Measurements from ENCODE around the gene TCP11.

TCP11 gene

DNA sequence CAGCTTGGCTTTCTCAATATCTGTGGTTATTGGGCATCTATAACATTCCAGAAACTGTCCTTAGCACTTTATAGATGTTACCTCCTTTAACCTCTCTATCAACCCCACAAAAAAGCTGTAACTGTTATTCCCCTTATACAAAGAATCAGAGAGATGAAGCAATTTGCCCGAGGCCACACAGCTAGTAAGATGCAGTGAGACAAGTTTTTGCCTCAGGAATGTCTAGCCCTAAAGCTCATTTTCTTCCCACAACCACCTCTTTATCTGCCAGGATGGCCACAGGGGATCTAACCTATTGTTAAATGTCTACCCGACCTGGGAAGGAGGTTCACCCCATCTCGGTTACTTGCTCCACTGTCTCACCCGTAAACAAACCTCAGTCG is 31.9 kb upstream of the TCP11 start:
- no peak for DNase-seq (ENCODE audit: low spot score)

DNA sequence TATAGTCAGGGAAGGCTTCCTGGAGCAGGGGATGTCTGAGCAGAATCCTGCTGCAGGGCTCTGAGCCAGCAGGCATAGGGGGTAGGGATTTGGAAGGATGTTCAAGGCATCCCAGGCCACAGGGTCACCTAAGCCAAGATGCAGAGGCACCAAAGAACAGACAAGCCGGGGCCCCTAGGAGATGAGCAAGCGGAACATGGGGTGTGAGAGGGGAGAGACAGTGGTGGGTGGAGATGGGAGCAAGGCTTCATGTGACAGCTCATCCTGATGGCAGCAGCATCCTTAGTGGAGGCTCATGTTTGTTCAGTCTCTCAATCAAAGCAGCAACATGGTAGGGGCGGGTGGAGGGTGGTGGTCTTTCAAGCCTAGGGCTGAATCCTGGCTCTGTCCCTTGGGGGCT is 29.8 kb upstream of the TCP11 start:
- no peak for DNase-seq (ENCODE audit: low spot score)

DNA sequence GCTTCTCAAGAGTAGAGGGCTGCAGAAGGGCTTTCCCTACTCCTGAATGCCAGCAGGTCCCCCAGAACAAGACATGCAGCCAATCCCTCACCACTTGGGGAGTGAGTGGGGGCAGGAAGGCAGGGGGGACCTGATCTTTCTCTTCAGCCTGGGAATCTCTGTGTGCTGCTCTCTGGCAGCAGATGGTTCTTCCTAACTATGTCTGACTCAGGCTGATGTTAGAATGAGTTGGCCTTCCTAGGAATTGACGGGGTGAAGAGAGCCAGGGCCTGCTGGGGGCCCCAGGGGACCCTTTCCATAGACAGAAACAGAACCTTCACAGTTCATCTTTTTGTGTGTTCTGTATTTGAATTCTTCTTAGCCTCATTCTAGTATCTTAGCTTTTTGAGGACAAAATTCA is 29.0 kb upstream of the TCP11 start:
- no peak for DNase-seq (ENCODE audit: low spot score)

DNA sequence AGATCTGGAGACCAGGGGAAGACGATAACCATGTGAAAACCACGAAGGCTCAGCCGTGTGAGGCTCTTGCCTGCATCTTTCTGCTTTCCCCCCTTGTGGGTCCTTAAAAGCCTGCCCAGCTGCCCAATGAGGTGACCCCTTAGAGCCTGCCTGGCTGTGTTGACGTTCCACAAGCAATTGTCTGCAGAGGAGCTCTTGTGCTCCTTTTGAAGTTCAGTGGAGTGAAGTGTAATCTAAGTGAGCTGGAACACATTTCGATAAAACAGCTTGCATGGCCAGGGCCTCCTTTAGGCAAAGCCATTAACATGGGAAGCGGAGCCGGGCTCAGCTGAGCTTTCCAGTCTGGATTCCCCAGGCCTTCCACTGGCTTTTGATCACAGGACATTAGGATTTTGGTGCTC is 27.3 kb upstream of the TCP11 start:
- DNase-seq (ENCODE audit: low spot score): no peak

DNA sequence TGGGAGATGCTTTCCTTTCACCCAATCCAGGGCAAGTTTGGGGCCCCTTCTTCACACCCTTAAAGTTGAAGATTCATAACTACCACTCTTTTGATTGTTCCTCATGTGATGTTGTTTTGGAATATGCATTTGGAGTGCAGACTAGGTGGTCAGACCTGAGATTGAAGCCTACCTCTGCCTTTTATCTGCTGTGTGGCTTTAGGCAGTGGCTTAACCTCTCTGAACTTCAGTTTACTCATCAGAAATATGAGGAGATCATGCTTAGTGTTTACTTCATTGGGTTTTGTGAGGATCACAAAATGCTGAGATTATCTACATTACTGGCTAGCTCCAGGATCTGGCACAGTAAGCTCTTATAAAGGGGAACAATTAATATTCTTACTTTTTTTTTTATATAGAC is 26.4 kb upstream of the TCP11 start:
- DNase-seq (ENCODE audit: low spot score): no peak

DNA sequence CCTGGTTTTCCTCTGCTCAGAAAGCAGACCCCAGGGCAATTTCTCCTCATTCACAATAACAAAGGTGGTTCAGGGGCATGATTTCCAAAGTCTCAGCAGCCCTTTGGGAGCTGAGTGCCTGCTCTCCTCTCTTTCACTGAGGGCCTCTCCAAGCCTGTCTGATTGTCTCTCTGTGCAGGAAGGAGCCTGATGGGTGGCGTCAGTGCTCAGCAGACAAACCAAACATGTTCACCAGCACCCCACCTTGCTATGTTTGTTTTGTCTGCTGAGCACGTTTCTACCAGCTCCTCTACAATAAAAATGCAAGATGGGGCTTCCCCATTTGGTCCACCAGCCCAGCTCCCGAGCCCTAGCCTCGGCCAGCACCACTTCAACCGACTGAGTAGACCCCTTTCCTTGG is 25.4 kb upstream of the TCP11 start:
- DNase-seq (ENCODE audit: low spot score): no peak

DNA sequence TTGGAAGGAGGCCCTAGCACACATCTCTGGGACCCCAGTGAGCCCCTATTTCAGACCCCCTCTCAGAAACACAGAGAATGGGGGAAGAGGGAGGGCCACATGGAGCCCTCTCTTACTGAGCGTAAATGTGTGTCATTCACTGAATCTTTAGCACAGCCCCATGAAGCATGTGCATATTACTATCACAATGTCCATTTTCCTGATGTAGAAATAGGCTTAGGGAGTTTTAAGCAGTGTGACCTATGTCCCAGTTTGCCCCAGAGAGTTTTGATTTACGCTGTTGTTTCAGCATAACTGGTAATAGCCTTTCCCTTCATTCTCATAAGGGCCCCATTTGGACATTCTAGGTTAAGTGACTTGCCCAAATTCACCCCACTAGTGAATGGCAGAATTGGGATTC is 25.0 kb upstream of the TCP11 start:
- DNase-seq (ENCODE audit: low spot score): no peak

DNA sequence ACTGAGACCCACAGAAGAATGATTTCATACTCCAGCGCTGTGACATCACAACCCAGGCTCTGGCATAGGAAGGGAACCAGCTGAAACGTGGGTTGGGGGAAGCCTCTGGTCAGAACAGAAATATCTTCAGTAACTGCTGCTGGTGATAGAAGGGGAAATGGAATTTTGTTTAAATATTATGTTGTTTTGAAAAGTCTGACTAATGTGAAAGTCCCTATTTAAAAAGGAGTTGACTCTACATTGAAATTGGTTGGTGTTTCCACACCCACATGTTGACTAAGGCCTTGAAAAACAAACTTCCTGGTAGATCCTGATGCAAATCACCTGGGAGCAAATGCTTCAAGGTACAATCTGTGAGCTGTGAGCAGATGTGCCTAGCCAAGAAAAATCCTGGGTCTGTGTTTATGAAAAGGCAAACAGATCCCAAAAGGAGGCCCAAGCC is 24.5 kb upstream of the TCP11 start:
- no peak for DNase-seq (ENCODE audit: low spot score)

DNA sequence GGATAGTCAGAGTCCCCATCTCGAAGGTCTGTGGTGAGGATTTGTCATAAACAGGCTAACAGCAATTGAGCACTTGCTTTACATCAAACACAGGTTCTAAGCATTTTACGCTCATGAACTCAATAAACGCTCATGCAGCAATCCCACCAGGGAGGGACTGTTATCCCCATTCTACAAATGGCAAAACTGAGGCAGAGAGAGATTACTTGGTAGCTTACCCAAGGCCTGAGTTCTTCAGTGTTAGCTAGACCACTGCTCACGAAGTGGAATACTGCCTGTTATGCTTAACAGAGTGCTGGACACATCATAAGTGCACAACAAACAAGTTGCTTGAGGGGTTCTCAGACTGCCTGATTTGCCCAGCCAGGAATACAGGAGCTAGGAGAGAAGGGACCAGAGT is 23.7 kb upstream of the TCP11 start:
- no peak for DNase-seq (ENCODE audit: low spot score)

DNA sequence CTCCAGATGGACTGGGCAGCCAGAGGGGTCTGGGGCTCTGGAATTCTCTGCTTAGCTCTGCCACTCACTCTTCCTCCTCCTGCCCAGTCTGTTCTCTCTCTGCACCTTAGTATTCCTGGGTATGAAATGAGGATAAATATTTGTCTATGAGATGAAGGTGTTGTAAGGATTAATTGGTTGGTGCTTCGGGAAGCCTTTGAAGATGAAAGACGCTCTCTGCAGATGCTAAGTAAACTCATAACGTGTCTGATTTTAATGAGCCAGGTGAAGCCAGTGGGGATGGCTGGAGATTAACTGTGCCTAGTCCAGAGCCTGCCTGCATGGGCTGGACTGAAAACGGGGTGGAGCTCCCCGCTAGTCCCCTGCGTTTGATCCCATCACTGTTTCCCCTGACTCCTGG is 23.1 kb upstream of the TCP11 start:
- DNase-seq (ENCODE audit: low spot score): no peak

DNA sequence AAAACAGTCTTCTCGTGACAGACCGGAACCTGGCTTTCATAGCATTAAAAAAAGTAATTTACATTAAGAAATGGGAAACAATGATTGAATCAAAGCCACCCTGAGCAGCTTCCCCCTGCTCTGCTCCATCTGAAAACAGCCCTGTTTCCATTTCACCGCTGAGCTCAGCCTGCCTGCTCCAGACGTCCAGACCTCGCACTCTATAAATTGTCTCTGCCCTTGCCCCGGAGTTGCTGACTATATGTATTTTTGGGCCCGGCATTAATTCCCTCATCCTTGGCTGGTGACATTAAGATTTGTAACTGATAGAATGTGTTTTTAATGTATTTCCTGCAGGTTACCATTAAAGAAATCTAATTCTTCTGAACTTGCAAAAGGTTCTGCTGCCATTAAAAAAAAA is 22.7 kb upstream of the TCP11 start:
- DNase-seq (ENCODE audit: low spot score): no peak

DNA sequence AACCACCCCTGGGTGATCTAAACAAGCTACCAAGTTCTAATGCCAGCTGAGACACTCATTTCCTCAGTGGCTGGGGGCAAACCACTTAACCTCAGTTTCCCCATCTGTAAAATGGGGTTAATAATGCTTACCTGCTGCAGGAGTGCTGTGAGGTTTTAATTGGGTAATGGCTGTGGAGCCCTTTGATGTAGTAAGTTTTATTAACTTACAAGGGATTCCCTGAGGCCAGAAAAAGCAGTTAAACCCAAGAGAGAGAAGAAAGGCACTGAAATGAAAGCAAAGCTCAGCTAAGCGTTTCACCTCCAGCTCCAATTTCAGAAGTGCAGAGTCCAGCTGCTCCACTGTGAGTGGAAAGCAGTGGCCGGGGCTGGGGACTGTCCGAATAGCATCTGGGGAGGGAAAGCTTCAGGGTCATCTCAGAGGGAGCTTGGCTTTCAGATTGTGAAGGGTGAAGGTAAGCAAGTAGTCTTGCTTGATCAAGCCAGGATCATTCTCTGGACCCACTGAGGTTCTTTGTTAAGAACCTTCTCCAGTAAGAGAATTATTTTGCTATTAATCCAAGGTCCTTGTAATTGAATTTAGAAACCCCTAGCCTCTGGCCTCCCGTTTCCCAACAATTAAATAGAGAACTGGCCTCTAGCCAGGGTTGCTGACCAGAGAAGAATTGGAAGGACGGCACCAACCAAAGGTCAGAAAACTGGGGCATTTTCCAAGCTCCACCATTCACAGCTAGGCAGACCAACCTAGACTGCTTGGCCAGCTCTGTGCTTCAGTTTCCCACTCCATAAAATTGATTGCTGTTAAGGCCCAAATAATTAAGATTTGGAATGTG is 20.9 kb upstream of the TCP11 start:
- no peak for DNase-seq (ENCODE audit: low spot score)

DNA sequence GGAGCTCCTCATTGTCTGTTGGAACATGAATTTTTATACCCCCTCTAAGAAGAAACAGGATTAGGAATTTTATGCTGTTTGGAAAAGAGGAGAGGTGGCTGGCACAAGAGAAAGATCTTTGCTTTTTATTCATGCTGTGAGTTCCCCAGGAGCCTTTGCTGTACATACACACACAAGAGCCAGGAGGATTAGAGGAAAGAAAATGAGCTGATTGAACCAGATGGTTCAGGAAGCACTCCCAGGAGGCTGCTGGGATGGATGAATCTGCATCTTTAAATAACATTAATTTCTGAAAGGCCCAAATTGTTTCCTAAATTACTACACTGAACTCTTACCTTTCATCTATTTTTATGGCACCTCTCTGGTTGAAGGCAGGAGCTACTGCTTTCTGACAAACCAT is 20.1 kb upstream of the TCP11 start:
- DNase-seq (ENCODE audit: low spot score): no peak

DNA sequence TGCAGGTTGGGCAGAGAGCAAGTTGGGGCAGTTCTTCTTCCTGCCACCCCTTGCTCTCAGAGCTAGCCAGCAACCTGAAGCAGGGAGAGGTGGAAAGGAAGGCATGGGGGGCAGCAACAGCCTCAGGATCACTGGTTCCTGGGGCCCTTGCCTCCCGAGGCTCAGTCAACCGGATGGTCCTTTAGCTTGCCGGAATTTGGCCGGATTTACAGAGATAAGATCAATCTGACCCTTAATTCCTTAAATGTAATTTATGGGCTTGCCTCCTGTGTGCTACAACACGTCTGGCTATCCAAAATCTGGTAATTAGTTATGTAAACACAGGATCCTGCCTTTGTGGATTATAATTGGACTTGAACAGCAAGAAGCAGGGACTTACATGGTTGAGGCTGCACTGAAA is 19.5 kb upstream of the TCP11 start:
- DNase-seq (ENCODE audit: low spot score): no peak

DNA sequence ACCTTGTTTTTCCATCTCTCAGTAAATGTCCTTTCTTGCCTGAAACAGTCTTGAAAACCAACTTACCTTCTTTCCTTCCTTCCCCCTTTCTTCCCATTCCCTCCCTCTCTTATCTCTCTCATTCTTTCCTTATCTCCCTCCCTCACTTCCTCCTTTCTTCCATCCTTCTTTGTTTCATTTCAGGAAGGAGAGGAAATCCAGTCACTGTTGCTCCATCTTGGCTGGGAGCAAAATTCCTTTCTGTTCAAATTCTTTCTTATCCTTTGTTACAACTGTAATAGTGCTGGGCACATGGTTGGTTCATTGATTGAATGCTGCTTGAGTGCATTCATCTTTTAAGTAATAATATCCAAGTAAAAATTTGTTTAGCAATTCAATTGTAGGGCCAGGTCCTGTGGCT is 17.4 kb upstream of the TCP11 start:
- DNase-seq (ENCODE audit: low spot score): no peak

DNA sequence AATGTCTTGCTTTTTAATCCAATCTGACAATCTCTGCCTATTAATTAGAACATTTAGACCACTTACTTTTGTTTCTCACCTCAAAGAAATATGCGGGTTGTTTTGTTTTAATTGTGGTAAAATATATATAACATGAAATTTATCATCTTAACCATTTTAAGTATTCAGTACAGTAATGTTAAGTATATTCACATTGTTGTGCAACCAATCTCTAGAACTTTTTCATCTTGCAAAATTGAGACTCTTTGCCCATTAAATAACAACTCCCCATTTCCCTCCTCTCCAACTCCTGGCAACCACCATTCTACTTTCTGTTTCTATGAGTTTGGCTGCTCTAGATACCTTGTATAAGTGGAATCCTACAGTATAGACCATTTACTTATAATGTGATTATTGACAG is 13.8 kb upstream of the TCP11 start:
- no peak for DNase-seq (ENCODE audit: low spot score)

DNA sequence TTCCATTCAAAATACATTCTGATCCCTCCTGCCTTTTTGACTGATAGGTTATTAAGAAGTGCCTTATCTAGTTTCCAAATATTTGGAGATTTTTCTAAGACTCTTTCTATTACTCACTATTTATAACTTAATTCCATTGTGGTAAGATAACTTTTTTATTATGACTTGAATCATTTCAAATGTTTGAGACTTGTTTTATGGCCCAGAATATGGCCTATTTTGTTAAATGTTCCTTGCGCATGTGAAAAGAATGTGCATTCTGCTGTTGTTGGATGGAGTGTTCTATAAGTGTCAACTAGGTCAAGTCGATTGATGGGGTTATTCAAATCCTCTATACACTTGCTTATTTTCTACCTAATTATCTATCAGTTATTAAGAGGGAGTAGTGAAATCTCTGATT is 13.1 kb upstream of the TCP11 start:
- no peak for DNase-seq (ENCODE audit: low spot score)

DNA sequence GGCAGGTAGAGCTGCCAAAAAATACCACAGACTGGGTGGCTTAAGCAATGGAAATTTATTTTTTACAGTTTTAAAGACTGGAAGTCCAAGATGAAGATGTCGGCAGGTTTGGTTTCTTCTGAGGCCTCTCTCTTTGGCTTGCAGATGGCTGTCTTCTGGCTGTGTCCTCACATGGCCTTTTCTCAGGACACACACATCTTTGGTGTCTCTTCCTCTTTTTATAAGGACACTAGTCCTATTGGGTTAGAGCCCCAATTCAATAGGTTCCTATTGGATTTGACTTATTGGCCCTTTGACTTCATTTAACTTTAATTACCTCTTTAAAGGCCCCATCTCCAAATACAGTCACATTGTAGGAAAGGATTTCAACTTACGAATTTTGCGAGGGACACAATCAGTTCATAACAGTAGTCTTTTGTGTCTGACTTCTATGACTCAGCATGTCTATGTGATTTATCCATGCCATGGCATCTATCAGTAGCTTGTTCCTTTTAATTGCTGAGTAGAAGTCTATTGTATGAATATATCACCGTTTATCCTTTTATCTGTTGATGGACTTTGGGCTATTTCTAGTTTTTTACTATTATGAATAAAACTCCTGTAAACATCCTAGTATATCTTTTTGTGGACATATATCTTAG is 11.0 kb upstream of the TCP11 start:
- no peak for DNase-seq (ENCODE audit: low spot score)

DNA sequence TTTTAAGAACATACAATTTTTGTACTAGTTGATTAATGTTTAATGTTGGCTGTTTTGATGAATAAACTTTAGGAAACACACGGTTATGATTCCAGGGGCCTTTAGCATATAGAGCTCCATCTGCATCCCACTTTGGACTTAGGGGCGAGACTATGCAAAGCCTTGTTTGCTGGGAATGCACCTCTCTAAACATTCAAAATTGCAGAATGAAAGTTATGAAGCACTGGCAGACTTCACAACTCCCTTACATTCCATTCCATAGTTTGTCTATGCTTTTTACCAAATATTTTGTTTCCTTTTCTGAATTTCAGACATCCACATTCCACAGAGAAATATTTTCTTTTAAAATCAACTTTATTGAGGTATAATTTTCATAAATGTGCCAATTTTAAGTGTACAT is 10.3 kb upstream of the TCP11 start:
- DNase-seq (ENCODE audit: low spot score): no peak

DNA sequence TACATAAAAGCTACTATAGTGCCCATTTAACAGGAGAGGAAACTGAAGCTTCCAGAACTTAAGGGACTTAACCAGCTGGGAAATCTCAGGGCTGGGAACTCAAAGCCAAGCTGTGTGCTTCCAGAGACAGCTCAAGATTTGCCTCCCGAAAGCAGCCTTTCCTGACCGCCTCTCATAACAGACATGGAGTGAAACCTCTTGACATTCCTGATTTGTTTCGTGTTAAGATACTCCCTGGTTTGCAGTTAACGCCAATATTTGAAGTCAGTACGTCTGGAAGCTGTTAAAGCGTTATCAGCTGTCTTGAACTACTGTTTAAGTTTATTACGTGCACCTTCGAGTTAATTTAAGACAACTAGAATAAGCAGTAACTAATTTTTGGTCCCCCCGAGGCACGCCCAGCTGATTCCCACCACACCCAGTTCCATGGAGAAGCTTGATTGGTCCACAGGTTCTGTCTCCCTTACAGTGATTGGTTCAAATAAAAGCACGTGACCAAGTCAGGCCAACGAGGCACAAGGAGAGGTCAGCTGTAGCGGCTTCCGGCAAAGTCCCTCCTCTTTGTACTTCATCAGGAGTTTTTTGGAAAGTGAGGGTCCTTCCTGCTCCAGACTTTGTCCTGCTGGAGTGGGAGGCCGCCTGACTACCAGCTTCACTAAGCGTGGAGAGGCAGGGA is 8.9 kb upstream of the TCP11 start:
- DNase-seq (ENCODE audit: low spot score): no peak

DNA sequence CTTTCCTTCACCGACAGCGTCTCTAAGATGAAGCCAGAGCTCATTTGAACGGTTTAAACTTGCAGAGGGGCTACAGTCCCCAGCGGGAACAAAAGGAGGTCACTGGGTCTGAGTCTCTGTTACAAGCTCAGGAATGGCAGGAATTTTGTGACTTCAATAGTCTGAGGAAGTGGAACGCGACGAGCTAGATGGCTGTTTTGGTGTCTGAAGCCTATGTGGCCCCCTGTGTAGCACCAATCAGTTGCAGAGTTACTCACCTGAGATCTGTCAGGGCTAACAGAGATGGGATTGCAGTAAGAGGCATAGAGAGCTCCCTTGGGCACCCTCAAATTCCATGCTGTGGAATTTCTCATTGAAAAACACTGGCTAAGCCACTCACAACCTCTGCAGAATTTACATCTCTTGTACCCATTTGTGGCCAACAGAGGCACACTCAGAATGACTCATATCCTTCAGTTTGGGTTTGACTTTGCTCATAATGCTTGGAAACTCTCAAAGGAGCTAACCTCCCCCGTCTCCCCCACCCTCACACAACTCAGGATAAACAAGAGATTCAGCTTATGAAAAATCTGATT is 7.1 kb upstream of the TCP11 start:
- DNase-seq (ENCODE audit: low spot score): no peak

DNA sequence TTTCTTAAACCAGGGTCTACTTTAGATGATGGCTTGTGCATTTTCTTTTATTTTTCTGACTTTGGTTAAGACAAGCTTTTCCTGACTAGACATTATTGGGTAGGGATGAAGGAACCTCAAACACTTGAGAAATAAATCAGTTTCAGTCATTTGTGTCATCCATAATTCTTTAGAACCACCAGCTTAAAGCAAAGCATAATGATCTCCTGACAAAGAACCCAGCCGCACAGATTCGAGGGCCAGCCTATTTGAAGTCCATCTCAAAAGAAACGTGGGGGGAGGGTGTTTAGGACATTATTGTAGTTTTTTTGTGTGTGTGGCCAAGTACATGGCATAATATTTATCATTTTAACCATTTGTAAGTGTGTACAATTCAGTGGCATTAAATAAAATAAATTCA is 6.3 kb upstream of the TCP11 start:
- DNase-seq (ENCODE audit: low spot score): no peak

DNA sequence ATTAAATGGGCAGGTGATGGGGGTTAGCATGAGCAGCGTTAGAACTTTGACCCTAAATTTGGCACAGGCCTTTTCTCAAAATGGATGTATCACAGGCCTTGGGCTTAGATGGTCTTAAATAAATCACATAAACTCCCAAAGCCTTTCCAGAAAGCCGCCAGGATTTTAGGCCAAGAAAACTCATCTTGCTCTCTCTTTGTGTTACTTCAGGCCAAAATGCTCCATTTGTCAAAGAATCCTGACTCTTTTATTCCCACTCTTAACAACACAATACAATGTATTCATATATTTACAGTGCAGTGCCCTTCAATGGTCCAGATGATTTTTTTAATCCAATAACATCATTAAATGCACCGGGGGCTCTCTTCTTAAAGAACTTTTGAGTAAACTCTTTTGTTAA is 5.9 kb upstream of the TCP11 start:
- no peak for DNase-seq (ENCODE audit: low spot score)
